Neural progenitor cell (in vitro differentiated cells): Measurements from ENCODE around the gene GAMT. TPM values are rescaled to one million over a fixed set of nuclear protein-coding genes. Genes with fewer than 3 reads are reported as not detected.

ENCODE experiments used
- DNase-seq: peaks from one replicate; pipeline ENCODE4 v3.0.0-alpha.2; 2016; ENCODE audit warnings: low spot score
- H2AFZ ChIP-seq: fragments of 200-600 bp; sonication (generic); replicated peaks from 2 replicates; pipeline ENCODE4 v1.6.1; 2016; ENCODE audit warnings: antibody characterized with exemption
- H3F3A ChIP-seq: fragments of 200-600 bp; sonication (generic); 2 replicates; pipeline ENCODE4 v1.6.1; 2016; ENCODE audit warnings: antibody characterized with exemption, low read depth
- H3K27ac ChIP-seq: fragments of 200-600 bp; sonication (generic); 2 replicates; pipeline ENCODE4 v1.5.1; 2016; ENCODE audit warnings: mild to moderate bottlenecking
- H3K27me3 ChIP-seq: fragments of 200-600 bp; sonication (generic); 2 replicates; pipeline ENCODE4 v1.6.1; 2016; ENCODE audit warnings: mild to moderate bottlenecking, moderate library complexity
- H3K36me3 ChIP-seq: fragments of 200-600 bp; sonication (generic); 2 replicates; pipeline ENCODE4 v1.5.1; 2016
- H3K4me1 ChIP-seq: fragments of 200-600 bp; sonication (generic); 2 replicates; pipeline ENCODE4 v1.6.1; 2016; ENCODE audit warnings: mixed run types
- H3K4me2 ChIP-seq: fragments of 200-600 bp; sonication (generic); 2 replicates; pipeline ENCODE4 v1.6.1; 2016
- H3K4me3 ChIP-seq: fragments of 200-600 bp; sonication (generic); 2 replicates; pipeline ENCODE4 v1.5.1; 2016
- H3K79me2 ChIP-seq: fragments of 200-600 bp; sonication (generic); 2 replicates; pipeline ENCODE4 v1.6.1; 2016; ENCODE audit warnings: low read depth
- H3K9ac ChIP-seq: fragments of 200-600 bp; sonication (generic); 2 replicates; pipeline ENCODE4 v1.6.1; 2016
- H3K9me3 ChIP-seq: fragments of 200-600 bp; sonication (generic); 2 replicates; pipeline ENCODE4 v1.5.1; 2016; ENCODE audit warnings: low read depth
- H4K20me1 ChIP-seq: fragments of 200-600 bp; sonication (generic); 2 replicates; pipeline ENCODE4 v1.6.1; 2016; ENCODE audit warnings: low read depth
- H3K27ac Mint-ChIP-seq: 3 replicates; pipeline ENCODE4 v1.8.0; 2021; ENCODE audit warnings: mixed read lengths
- H3K27me3 Mint-ChIP-seq: 2 replicates; pipeline ENCODE4 v1.8.0; 2022; ENCODE audit warnings: low read depth, mild to moderate bottlenecking, inconsistent platforms, moderate library complexity, mixed read lengths; ENCODE audit not compliant: insufficient read depth
- H3K36me3 Mint-ChIP-seq: 3 replicates; pipeline ENCODE4 v1.8.0; 2021; ENCODE audit warnings: mixed read lengths
- H3K4me1 Mint-ChIP-seq: 3 replicates; pipeline ENCODE4 v1.8.0; 2021; ENCODE audit warnings: mixed read lengths
- H3K4me3 Mint-ChIP-seq: 3 replicates; pipeline ENCODE4 v1.8.0; 2021; ENCODE audit warnings: mild to moderate bottlenecking, moderate library complexity, mixed read lengths
- H3K9me3 Mint-ChIP-seq: 3 replicates; pipeline ENCODE4 v1.8.0; 2020; ENCODE audit warnings: mixed read lengths
- CTCF ChIP-seq: fragments of 200-600 bp; sonication (generic); IDR thresholded peaks from 2 replicates; pipeline ENCODE4 v1.5.1; 2017; ENCODE audit warnings: antibody characterized with exemption, mild to moderate bottlenecking
- EZH2 ChIP-seq: fragments of 200-600 bp; sonication (generic); IDR thresholded peaks from 2 replicates; pipeline ENCODE4 v1.6.1; 2017; ENCODE audit warnings: antibody characterized with exemption, mild to moderate bottlenecking, moderate library complexity
- EZH2phosphoT487 ChIP-seq: fragments of 200-600 bp; sonication (generic); IDR thresholded peaks from 2 replicates; pipeline ENCODE4 v1.6.1; 2017; ENCODE audit warnings: antibody characterized with exemption
- total RNA-seq: library from RNA; depleted of rRNA; stranded (reverse); fragments of >200 nt; gene quantifications from 2 replicates; pipeline ENCODE4 v1.2.3, GENCODE V29; 2015; ENCODE audit warnings: low replicate concordance

The GAMT gene
- total RNA-seq, 1 donor from 2014 or later, result 13.8 TPM

- peaks cover 28% of the 10 kb centered on the region for H3K36me3 Mint-ChIP-seq
- Histone ChIP-seq H2AFZ (no peak overlapping the region), H3K36me3 (peaks cover 5% of the 10 kb centered on the region), H3K9ac (peak overlapping the region; percentile 68), H3K9me3 (no peaks in the 10 kb centered on the region), H3K4me2 (peak overlapping the region; percentile 91), H3K4me1 (peaks cover 44% of the 10 kb centered on the region), H3K27ac (no peak overlapping the region), H3K4me3 (peak overlapping the region; percentile 91), H4K20me1 (peaks cover 46% of the 10 kb centered on the region), H3F3A (peaks cover 54% of the 10 kb centered on the region), H3K79me2 (peaks cover 43% of the 10 kb centered on the region), H3K27me3 (no peaks in the 10 kb centered on the region)
- peaks cover 10% of the 10 kb centered on the region for H3K27me3 Mint-ChIP-seq
- H3K4me3 Mint-ChIP-seq, result peak overlapping the region; percentile 93
- H3K27ac Mint-ChIP-seq, result peak overlapping the region; percentile 70
- DNase-seq, result no peak
- H3K9me3 Mint-ChIP-seq, result no peaks in the 10 kb centered on the region
- H3K4me1 Mint-ChIP-seq, result peaks cover 50% of the 10 kb centered on the region
- TF ChIP-seq EZH2phosphoT487 (no peak), CTCF (no peak), EZH2 (no peak)
Measured at GRCh38 chr19:1354970-1355567, 46.3 kb downstream of the GAMT start.

- H3K27ac ChIP-seq, result no peak overlapping the region
- no peak overlapping the region for H2AFZ ChIP-seq
- peaks cover 27% of the 10 kb centered on the region for H4K20me1 ChIP-seq
- Mint-ChIP-seq H3K27ac (no peak overlapping the region), H3K9me3 (no peaks in the 10 kb centered on the region), H3K4me3 (peak overlapping the region; percentile 48), H3K4me1 (peaks cover 44% of the 10 kb centered on the region), H3K27me3 (peaks cover 6% of the 10 kb centered on the region), H3K36me3 (peaks cover 13% of the 10 kb centered on the region)
- DNase-seq, result no peak
- TF ChIP-seq EZH2phosphoT487, result no peak
- TF ChIP-seq CTCF, result no peak
- TF ChIP-seq EZH2, result no peak
- H3K4me3 ChIP-seq, result no peak overlapping the region
- H3K27me3 ChIP-seq, result no peaks in the 10 kb centered on the region
- peaks cover 25% of the 10 kb centered on the region for H3K4me1 ChIP-seq
- H3F3A ChIP-seq, result peaks cover 40% of the 10 kb centered on the region
- H3K79me2 ChIP-seq, result peaks cover 23% of the 10 kb centered on the region
- no peak overlapping the region for H3K4me2 ChIP-seq
- no peak overlapping the region for H3K9ac ChIP-seq
- no peaks in the 10 kb centered on the region for H3K9me3 ChIP-seq
- H3K36me3 ChIP-seq, result no peaks in the 10 kb centered on the region
Measured at GRCh38 chr19:1353144-1353543, 48.2 kb downstream of the GAMT start.

- Histone ChIP-seq H3K27ac (no peak overlapping the region), H3K79me2 (peaks cover 15% of the 10 kb centered on the region), H3K36me3 (no peaks in the 10 kb centered on the region), H3K9ac (no peak overlapping the region), H3K4me1 (peaks cover 8% of the 10 kb centered on the region), H4K20me1 (peaks cover 10% of the 10 kb centered on the region), H3K4me3 (no peak overlapping the region), H3F3A (peaks cover 23% of the 10 kb centered on the region), H3K4me2 (no peak overlapping the region), H2AFZ (no peak overlapping the region), H3K9me3 (no peaks in the 10 kb centered on the region), H3K27me3 (no peaks in the 10 kb centered on the region)
- Mint-ChIP-seq H3K9me3 (no peaks in the 10 kb centered on the region), H3K27ac (peak overlapping the region; percentile 38), H3K27me3 (peaks cover 10% of the 10 kb centered on the region), H3K4me3 (no peak overlapping the region), H3K36me3 (peaks cover 1% of the 10 kb centered on the region), H3K4me1 (peaks cover 32% of the 10 kb centered on the region)
- no peak for TF ChIP-seq CTCF
- TF ChIP-seq EZH2, result no peak
- no peak for TF ChIP-seq EZH2phosphoT487
- no peak for DNase-seq
Measured at GRCh38 chr19:1351381-1351851, 49.9 kb downstream of the GAMT start.
